Inferior parietal cortex (tissue), 1 donor: Measurements from ENCODE around the gene BLCAP.
"Not testable (repeated sequence)": the region's sequence is repeated elsewhere in the genome, so short reads cannot be mapped to it uniquely, and the experiment has no call there.

Experiments used
- DNase-seq: peaks from one replicate; pipeline ENCODE4 v3.0.0-alpha.2; 2016; ENCODE audit errors: extremely low spot score

BLCAP gene

GRCh38 chr20:37558306-37558705 lies 30.6 kb upstream of the BLCAP start:
- no peak for DNase-seq

- DNase-seq: no peak
These were observed 28.9 kb upstream of the BLCAP start for GRCh38 chr20:37556538-37556937.

- not testable (repeated sequence) for DNase-seq
These were observed 27.1 kb upstream of the BLCAP start for GRCh38 chr20:37554721-37555298.

GRCh38 chr20:37552415-37552814 lies 24.7 kb upstream of the BLCAP start:
- no peak for DNase-seq

- DNase-seq: not testable (repeated sequence)
These were observed 24.0 kb upstream of the BLCAP start for GRCh38 chr20:37551660-37552059.

- not testable (repeated sequence) for DNase-seq
These were observed 22.6 kb upstream of the BLCAP start for GRCh38 chr20:37550101-37550920.

- no peak for DNase-seq
These were observed 20.2 kb upstream of the BLCAP start for GRCh38 chr20:37547912-37548311.

- no peak for DNase-seq
These were observed 17.8 kb upstream of the BLCAP start for GRCh38 chr20:37545516-37545915.

- no peak for DNase-seq
These were observed 16.7 kb upstream of the BLCAP start for GRCh38 chr20:37544386-37544785.

GRCh38 chr20:37543828-37544227 lies 16.2 kb upstream of the BLCAP start:
- no peak for DNase-seq

- DNase-seq: no peak
These were observed 14.6 kb upstream of the BLCAP start for GRCh38 chr20:37542281-37542680.

GRCh38 chr20:37541326-37541725 lies 13.7 kb upstream of the BLCAP start:
- no peak for DNase-seq

- DNase-seq: not testable (repeated sequence)
These were observed 13.2 kb upstream of the BLCAP start for GRCh38 chr20:37540838-37541237.

GRCh38 chr20:37540001-37540400 lies 12.3 kb upstream of the BLCAP start:
- no peak for DNase-seq

GRCh38 chr20:37539424-37539823 lies 11.7 kb upstream of the BLCAP start:
- no peak for DNase-seq

GRCh38 chr20:37538003-37538402 lies 10.3 kb upstream of the BLCAP start:
- no peak for DNase-seq

- DNase-seq: no peak
These were observed 9.8 kb upstream of the BLCAP start for GRCh38 chr20:37537505-37537904.

- DNase-seq: no peak
These were observed 7.9 kb upstream of the BLCAP start for GRCh38 chr20:37535443-37536132.

GRCh38 chr20:37534401-37535157 lies 6.9 kb upstream of the BLCAP start:
- peak; percentile 92 for DNase-seq

GRCh38 chr20:37533154-37533715 lies 5.6 kb upstream of the BLCAP start:
- DNase-seq: no peak

- no peak for DNase-seq
These were observed 4.2 kb upstream of the BLCAP start for GRCh38 chr20:37531856-37532255.

- DNase-seq: no peak
These were observed 3.0 kb upstream of the BLCAP start for GRCh38 chr20:37530696-37531095.
